ENCODE data around the gene PTH2.

DNA sequence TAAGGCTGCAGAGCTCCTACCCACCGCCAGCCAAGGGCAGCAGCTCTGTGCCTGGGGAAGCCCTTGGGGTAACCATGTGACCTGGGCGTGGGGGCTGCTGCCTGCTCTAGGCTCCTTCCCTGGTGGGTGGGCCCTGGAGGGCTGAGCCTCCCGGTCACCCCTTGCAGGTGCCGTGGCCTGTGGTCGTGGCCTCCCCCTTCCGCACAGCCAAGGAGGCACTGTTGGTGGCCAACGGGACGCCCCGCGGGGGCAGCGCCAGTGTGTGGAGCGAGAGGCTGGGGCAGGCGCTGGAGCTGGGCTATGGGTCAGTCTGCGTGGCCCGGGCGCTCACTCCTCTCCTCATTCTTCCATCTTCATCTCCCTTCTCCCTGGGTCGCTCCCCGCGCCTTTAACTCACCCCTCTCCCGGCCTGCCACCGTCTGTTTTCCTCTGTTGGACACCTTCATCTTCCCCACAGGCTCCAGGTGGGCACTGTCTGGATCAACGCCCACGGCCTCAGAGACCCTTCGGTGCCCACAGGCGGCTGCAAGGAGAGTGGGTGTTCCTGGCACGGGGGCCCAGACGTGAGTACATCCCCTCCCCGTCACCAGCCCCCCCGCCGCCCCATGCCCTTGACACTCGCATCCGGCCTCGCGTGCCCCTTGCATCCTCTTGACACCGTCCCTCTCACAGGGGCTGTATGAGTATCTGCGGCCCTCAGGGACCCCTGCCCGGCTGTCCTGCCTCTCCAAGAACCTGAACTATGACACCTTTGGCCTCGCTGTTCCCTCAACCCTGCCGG is 40.9 kb upstream of the PTH2 start:
- TF ChIP-seq MYC (IDR thresholded peaks at IDR 0.05; ENCODE audit: low read depth, low read length) (no peak), POLR2A (IDR thresholded peaks at IDR 0.05; ENCODE audit: extremely low read depth, insufficient read length) (no peak)
- TF ChIP-seq, protein P1, sequence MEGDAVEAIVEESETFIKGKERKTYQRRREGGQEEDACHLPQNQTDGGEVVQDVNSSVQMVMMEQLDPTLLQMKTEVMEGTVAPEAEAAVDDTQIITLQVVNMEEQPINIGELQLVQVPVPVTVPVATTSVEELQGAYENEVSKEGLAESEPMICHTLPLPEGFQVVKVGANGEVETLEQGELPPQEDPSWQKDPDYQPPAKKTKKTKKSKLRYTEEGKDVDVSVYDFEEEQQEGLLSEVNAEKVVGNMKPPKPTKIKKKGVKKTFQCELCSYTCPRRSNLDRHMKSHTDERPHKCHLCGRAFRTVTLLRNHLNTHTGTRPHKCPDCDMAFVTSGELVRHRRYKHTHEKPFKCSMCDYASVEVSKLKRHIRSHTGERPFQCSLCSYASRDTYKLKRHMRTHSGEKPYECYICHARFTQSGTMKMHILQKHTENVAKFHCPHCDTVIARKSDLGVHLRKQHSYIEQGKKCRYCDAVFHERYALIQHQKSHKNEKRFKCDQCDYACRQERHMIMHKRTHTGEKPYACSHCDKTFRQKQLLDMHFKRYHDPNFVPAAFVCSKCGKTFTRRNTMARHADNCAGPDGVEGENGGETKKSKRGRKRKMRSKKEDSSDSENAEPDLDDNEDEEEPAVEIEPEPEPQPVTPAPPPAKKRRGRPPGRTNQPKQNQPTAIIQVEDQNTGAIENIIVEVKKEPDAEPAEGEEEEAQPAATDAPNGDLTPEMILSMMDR (IDR thresholded peaks at IDR 0.05; ENCODE audit: low read depth, low read length): no peak
